ENCODE results near the gene WNT5A. TPM values are rescaled to one million over a fixed set of nuclear protein-coding genes. Genes with fewer than 3 reads are reported as not detected.

The WNT5A gene
- total and polyA plus RNA-seq, 2 donors (not counting 1 experiment from before 2014, with no cell fraction given) = not detected

GRCh38 chr3:55483196-55484095, 3.7 kb downstream of the WNT5A start:
- no peak for ATAC-seq (ENCODE audit: low read depth)
- TF ChIP-seq, protein P1, sequence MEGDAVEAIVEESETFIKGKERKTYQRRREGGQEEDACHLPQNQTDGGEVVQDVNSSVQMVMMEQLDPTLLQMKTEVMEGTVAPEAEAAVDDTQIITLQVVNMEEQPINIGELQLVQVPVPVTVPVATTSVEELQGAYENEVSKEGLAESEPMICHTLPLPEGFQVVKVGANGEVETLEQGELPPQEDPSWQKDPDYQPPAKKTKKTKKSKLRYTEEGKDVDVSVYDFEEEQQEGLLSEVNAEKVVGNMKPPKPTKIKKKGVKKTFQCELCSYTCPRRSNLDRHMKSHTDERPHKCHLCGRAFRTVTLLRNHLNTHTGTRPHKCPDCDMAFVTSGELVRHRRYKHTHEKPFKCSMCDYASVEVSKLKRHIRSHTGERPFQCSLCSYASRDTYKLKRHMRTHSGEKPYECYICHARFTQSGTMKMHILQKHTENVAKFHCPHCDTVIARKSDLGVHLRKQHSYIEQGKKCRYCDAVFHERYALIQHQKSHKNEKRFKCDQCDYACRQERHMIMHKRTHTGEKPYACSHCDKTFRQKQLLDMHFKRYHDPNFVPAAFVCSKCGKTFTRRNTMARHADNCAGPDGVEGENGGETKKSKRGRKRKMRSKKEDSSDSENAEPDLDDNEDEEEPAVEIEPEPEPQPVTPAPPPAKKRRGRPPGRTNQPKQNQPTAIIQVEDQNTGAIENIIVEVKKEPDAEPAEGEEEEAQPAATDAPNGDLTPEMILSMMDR (IDR thresholded peaks at IDR 0.05) = no peak
- no peak for TF ChIP-seq EZH2 (IDR thresholded peaks at IDR 0.05; ENCODE audit: borderline replicate concordance, insufficient read depth, low read depth, low read length, poor library complexity, severe bottlenecking)
- POLR2A ChIA-PET = no interaction called here
- Mint-ChIP-seq H3K9me3 (ENCODE audit: insufficient read depth) (no peaks in the 10 kb centered on the region), H3K27me3 (peaks cover 67% of the 10 kb centered on the region), H3K27ac (no peak overlapping the region), H3K4me3 (no peak overlapping the region), H3K4me1 (peaks cover 24% of the 10 kb centered on the region)
- Histone ChIP-seq H4K20me1 (ENCODE audit: control insufficient read depth, insufficient read depth, low read length, poor library complexity, severe bottlenecking) (no peaks in the 10 kb centered on the region), H3K9ac (ENCODE audit: low read length) (no peak overlapping the region), H3K9me3 (ENCODE audit: control extremely low read depth in 1 of 3, control insufficient read depth in 2 of 3, insufficient read depth in 1 of 3, low read length in 2 of 3) (peaks cover 0 to 25% (median 0%) of the 10 kb centered on the region in 3 donors), H3K27ac (ENCODE audit: low read length in 2 of 2) (no peak overlapping the region), H3K4me1 (ENCODE audit: control insufficient read depth in 2 of 2, insufficient read depth in 2 of 2, low read length in 2 of 2) (peaks cover 16 to 19% of the 10 kb centered on the region in 2 donors), H2AFZ (ENCODE audit: insufficient read depth, low read depth, low read length, poor library complexity, severe bottlenecking) (no peak overlapping the region), H3K4me2 (replicated peaks; ENCODE audit: low read depth, low read length, poor library complexity, severe bottlenecking) (no peak overlapping the region), H3K79me2 (ENCODE audit: control insufficient read depth, insufficient read depth, low read length) (no peaks in the 10 kb centered on the region), H3K4me3 (ENCODE audit: control extremely low read depth in 1 of 5, extremely low read depth in 1 of 5, insufficient read depth in 1 of 5, low read depth in 2 of 5, low read length in 4 of 5) (no peak overlapping the region), H3K27me3 (replicated peaks in 1 of 4; ENCODE audit: control extremely low read depth in 1 of 4, control insufficient read depth in 3 of 4, insufficient read depth in 4 of 4, low read length in 3 of 4) (peaks cover 0 to 75% (median 29%) of the 10 kb centered on the region in 4 experiments), H3K36me3 (replicated peaks in 1 of 2; ENCODE audit: control extremely low read depth in 1 of 2, control insufficient read depth in 1 of 2, extremely low read depth in 1 of 2, insufficient read depth in 2 of 2, low read length in 1 of 2) (no peaks in the 10 kb centered on the region)
- CTCF ChIA-PET = no interaction called here
- DNase-seq = no peak
- intact Hi-C loops (cut with micrococcal nuclease) = no loop called here
- 7% methylated on average over 26 of the region's 40 CpGs for WGBS (ENCODE audit: insufficient coverage)
